Transverse colon (tissue), 4 donors: Measurements from ENCODE around the gene NIBAN1. TPM values are rescaled to one million over a fixed set of nuclear protein-coding genes. Genes with fewer than 3 reads are reported as not detected.

Experiments
- DNase-seq: peaks from one replicate; pipeline ENCODE4 v3.0.0-alpha.2; 2019
- H3K27ac ChIP-seq, 4 donors: fragments of 200-600 bp; sonication (generic); 2 replicates each; pipeline ENCODE4 v1.5.1; 2016 to 2018; ENCODE audit warnings: inconsistent platforms in 4 of 4
- H3K27me3 ChIP-seq: fragments of 200-600 bp; sonication (generic); 2 replicates; pipeline ENCODE4 v1.5.1; 2017; ENCODE audit warnings: inconsistent platforms
- H3K36me3 ChIP-seq, 4 donors: fragments of 200-600 bp; sonication (generic); 2 replicates each; pipeline ENCODE4 v1.5.1; 2017 to 2019; ENCODE audit warnings: inconsistent platforms in 4 of 4
- H3K4me1 ChIP-seq, 4 donors: fragments of 200-600 bp; sonication (generic); 2 replicates each; pipeline ENCODE4 v1.5.1; 2017 to 2020; ENCODE audit warnings: inconsistent platforms in 4 of 4
- H3K4me3 ChIP-seq, 4 donors: fragments of 200-600 bp; sonication (generic); 1 replicate in 1 of 4; 2 replicates in 3 of 4; pipeline versions ENCODE4 v1.5.1 to v1.6.1; 2017 to 2019; ENCODE audit warnings: inconsistent platforms in 4 of 4
- H3K9me3 ChIP-seq, 2 donors: fragments of 200-600 bp; sonication (generic); 2 replicates each; pipeline ENCODE4 v1.5.1; 2017 to 2019; ENCODE audit warnings: inconsistent platforms in 2 of 2
- EP300 ChIP-seq: sonication (generic); formaldehyde crosslinking; IDR thresholded peaks from one replicate; pipeline ENCODE4 v1.6.1; 2017; ENCODE audit warnings: antibody characterized with exemption, low read depth
- POLR2A ChIP-seq: fragments of 450-650 bp; IDR thresholded peaks from one replicate; pipeline ENCODE4 v1.6.1; 2016; ENCODE audit warnings: antibody characterized with exemption, mild to moderate bottlenecking, moderate library complexity
- POLR2AphosphoS5 ChIP-seq, 3 donors: sonication (generic); formaldehyde crosslinking; IDR thresholded peaks; one replicate each; pipeline ENCODE4 v1.6.1; 2016; ENCODE audit warnings: antibody characterized with exemption in 3 of 3
- WGBS, 2 donors: methylation state at CpG; one replicate each; pipeline ENCODE4 v1.1.5; 2018; ENCODE audit warnings: low coverage in 1 of 2; 5-methylcytosine and 5-hydroxymethylcytosine counted together
- in situ Hi-C, 4 donors: fragments of 200-750 bp; cut with MboI; loops; one replicate each; pipeline versions ENCODE4 v1.15.0 to v1.15.1; 2017; ENCODE audit warnings: low sequenced_read_pairs in 3 of 4, low pct_ligation_motif_present in 1 of 4, low pct_unique_long_range_greater_than_20kb in 1 of 4
- intact Hi-C: fragments of 100-400 bp; cut with DNase I; formaldehyde crosslinking; loops from one replicate; pipeline ENCODE4 v1.15.1; 2023; ENCODE audit warnings: low total_unique reads
- total RNA-seq, 4 donors: library from RNA; depleted of rRNA; stranded (reverse); fragments of >200 nt; gene quantifications; one replicate each; pipeline ENCODE4 v1.1.0, GENCODE V29; 2016
- TF ChIP-seq, protein P1 (sequence below), 5 experiments: fragments of 200-600 bp in 3 of 5; fragments of 450-650 bp in 2 of 5; sonication (generic) in 3 of 5; IDR thresholded peaks; 1 replicate in 2 of 5; 2 replicates in 3 of 5; pipeline ENCODE4 v1.5.1; 2016 to 2017; ENCODE audit warnings: antibody characterized with exemption in 5 of 5, inconsistent platforms in 3 of 5, mild to moderate bottlenecking in 2 of 5, moderate library complexity in 1 of 5

Gene NIBAN1
- total RNA-seq, 4 donors from 2014 or later: 22.7 to 38.7 (median 31.7) TPM

DNA sequence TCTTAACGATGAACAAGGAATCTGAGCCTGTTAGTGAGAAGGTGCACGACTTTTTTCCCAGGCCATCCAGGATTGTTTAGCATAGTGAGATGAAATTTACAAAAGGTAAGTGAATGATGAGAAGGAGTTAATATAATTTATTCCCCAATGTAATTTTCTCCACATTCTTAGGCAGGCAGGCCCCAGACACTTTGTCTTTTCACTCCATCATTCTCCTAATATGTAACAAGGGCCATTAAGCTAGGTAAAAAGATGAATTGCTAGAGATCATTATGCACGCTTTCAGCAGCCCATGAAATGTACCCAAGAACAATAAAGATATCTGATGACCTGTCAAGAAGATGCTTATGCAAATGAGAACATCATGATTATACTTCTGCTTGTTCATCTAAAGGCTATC lies 24.1 kb downstream of the NIBAN1 start:
- in situ Hi-C loops: no loop called here
- no peak overlapping the region for H3K27ac ChIP-seq

GRCh38 chr1:184947497-184948256 lies 26.6 kb downstream of the NIBAN1 start:
- intact Hi-C loops (no loop called here), in situ Hi-C loops (no loop called here)
- H3K27ac ChIP-seq: no peak overlapping the region
- peaks cover 3% of the 10 kb centered on the region for H3K27me3 ChIP-seq
- WGBS, 2 donors: 25 to 40% methylated on average over 1 of the region's 1 CpG
- TF ChIP-seq EP300 (no peak), POLR2AphosphoS5 (IDR thresholded peaks at IDR 0.05) (no peak), POLR2A (no peak)
- TF ChIP-seq, protein P1, sequence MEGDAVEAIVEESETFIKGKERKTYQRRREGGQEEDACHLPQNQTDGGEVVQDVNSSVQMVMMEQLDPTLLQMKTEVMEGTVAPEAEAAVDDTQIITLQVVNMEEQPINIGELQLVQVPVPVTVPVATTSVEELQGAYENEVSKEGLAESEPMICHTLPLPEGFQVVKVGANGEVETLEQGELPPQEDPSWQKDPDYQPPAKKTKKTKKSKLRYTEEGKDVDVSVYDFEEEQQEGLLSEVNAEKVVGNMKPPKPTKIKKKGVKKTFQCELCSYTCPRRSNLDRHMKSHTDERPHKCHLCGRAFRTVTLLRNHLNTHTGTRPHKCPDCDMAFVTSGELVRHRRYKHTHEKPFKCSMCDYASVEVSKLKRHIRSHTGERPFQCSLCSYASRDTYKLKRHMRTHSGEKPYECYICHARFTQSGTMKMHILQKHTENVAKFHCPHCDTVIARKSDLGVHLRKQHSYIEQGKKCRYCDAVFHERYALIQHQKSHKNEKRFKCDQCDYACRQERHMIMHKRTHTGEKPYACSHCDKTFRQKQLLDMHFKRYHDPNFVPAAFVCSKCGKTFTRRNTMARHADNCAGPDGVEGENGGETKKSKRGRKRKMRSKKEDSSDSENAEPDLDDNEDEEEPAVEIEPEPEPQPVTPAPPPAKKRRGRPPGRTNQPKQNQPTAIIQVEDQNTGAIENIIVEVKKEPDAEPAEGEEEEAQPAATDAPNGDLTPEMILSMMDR (IDR thresholded peaks at IDR 0.05): no peak
- no peaks in the 10 kb centered on the region for H3K9me3 ChIP-seq
- no peaks in the 10 kb centered on the region for H3K36me3 ChIP-seq
- peaks cover 0 to 36% (median 0%) of the 10 kb centered on the region in 4 donors for H3K4me1 ChIP-seq
- H3K4me3 ChIP-seq: no peak overlapping the region
- no peak for DNase-seq

More for the DNA sequence above, 24.1 kb downstream of the NIBAN1 start:
- H3K27me3 ChIP-seq: peaks cover 8% of the 10 kb centered on the region
- DNase-seq: no peak
- no peaks in the 10 kb centered on the region for H3K9me3 ChIP-seq
- TF ChIP-seq, protein P1 (IDR thresholded peaks at IDR 0.05): no peak
- TF ChIP-seq POLR2A: no peak
- TF ChIP-seq POLR2AphosphoS5 (IDR thresholded peaks at IDR 0.05): no peak
- TF ChIP-seq EP300: no peak
- peaks cover 0 to 32% (median 3%) of the 10 kb centered on the region in 4 donors for H3K4me1 ChIP-seq
- H3K36me3 ChIP-seq: no peaks in the 10 kb centered on the region
- intact Hi-C loops: no loop called here
- 57 to 62% methylated on average over 3 of the region's 3 CpGs for WGBS, 2 donors
- H3K4me3 ChIP-seq: no peak overlapping the region

DNA sequence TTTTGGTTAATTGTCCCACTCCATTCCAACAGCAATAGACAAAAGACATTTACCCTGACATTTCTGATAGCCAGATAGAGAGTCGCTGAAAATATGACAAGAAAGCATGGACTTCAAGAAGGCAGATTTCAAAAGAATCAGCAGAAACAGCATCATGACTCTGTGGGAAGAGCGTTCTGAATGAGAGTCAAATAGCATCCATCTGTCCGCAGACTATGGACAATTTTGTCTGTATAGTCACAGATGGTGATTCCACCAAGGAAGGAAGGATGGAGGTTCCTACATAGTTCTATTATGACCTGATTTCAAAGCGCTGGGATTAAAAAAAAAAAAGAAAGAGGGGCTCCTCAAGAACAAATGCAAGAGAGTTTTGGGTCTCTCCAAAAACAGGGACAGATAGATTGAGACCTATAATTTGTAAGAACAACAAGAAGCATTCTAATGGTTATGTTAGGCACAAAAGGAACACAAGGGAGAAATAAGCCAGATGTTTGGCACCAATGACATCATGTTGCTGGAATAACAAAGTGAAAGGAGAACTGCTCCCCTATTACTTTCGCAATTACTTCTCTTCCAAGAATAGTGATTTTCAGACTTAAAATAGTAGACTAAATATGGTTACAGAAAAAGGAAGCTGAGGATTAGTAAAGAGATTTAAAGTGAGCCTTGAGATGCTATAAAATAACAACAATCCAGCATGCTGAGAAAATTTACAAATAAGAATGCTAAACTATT lies 28.5 kb downstream of the NIBAN1 start:
- Histone ChIP-seq H3K36me3 (no peaks in the 10 kb centered on the region), H3K4me3 (no peak overlapping the region), H3K27ac (peak overlapping the region; percentile 33 to 54 (median 49)), H3K9me3 (no peaks in the 10 kb centered on the region), H3K27me3 (peaks cover 3% of the 10 kb centered on the region), H3K4me1 (peaks cover 0 to 36% (median 0%) of the 10 kb centered on the region in 4 donors)
- WGBS, 2 donors: 81% methylated on average over 5 of the region's 5 CpGs
- intact Hi-C loops: no loop called here
- TF ChIP-seq EP300 (no peak), POLR2AphosphoS5 (IDR thresholded peaks at IDR 0.05) (peak in 2 of 3 donors; percentile 27 to 36)
- TF ChIP-seq, protein P1 (IDR thresholded peaks at IDR 0.05): no peak
- in situ Hi-C loops: no loop called here
- DNase-seq: no peak

- peak overlapping the region; percentile 33 to 54 (median 49) for H3K27ac ChIP-seq
- H3K4me1 ChIP-seq: peaks cover 0 to 36% (median 0%) of the 10 kb centered on the region in 4 donors
- no peaks in the 10 kb centered on the region for H3K36me3 ChIP-seq
- peaks cover 3% of the 10 kb centered on the region for H3K27me3 ChIP-seq
- intact Hi-C loops: no loop called here
- no peaks in the 10 kb centered on the region for H3K9me3 ChIP-seq
- in situ Hi-C loops: no loop called here
- 50 to 92% methylated on average over 2 of the region's 2 CpGs for WGBS, 2 donors
- H3K4me3 ChIP-seq: no peak overlapping the region
- no peak for DNase-seq
- TF ChIP-seq, protein P1 (IDR thresholded peaks at IDR 0.05): no peak
- TF ChIP-seq POLR2A (no peak), EP300 (no peak), POLR2AphosphoS5 (IDR thresholded peaks at IDR 0.05) (no peak)
These were observed 29.3 kb downstream of the NIBAN1 start for GRCh38 chr1:184945029-184945428.
